HAP-1 (cell line): ENCODE measurements around the gene NHS.

Experiments used
- DNase-seq, 2 experiments: peaks; one replicate each; pipeline ENCODE4 v3.0.0-alpha.2; 2016 to 2020; ENCODE audit warnings: low spot score in 2 of 2
- H3K27me3 ChIP-seq: fragments of 250-450 bp; sonication (Bioruptor Pico); 2 replicates; pipeline ENCODE4 v1.5.1; 2020; ENCODE audit warnings: low read depth, mild to moderate bottlenecking, moderate library complexity
- H3K36me3 ChIP-seq: fragments of 250-450 bp; sonication (Bioruptor Pico); replicated peaks from 2 replicates; pipeline ENCODE4 v1.5.1; 2020; ENCODE audit warnings: mild to moderate bottlenecking
- H3K4me1 ChIP-seq: fragments of 250-450 bp; sonication (Bioruptor Pico); 2 replicates; pipeline ENCODE4 v1.5.1; 2020; ENCODE audit warnings: mild to moderate bottlenecking
- H3K4me3 ChIP-seq: fragments of 250-450 bp; sonication (Bioruptor Pico); 2 replicates; pipeline ENCODE4 v1.5.1; 2020; ENCODE audit warnings: mild to moderate bottlenecking, moderate library complexity
- H3K9me3 ChIP-seq: fragments of 250-450 bp; sonication (Bioruptor Pico); 2 replicates; pipeline ENCODE4 v1.5.1; 2020; ENCODE audit warnings: mild to moderate bottlenecking, moderate library complexity
- in situ Hi-C: fragments of 300-500 bp; cut with MboI; formaldehyde crosslinking; loops from 3 replicates; pipeline ENCODE4 v1.14.3; 2020; ENCODE audit warnings: low sequenced_read_pairs, inconsistent platforms, mixed read lengths

Gene NHS

DNA sequence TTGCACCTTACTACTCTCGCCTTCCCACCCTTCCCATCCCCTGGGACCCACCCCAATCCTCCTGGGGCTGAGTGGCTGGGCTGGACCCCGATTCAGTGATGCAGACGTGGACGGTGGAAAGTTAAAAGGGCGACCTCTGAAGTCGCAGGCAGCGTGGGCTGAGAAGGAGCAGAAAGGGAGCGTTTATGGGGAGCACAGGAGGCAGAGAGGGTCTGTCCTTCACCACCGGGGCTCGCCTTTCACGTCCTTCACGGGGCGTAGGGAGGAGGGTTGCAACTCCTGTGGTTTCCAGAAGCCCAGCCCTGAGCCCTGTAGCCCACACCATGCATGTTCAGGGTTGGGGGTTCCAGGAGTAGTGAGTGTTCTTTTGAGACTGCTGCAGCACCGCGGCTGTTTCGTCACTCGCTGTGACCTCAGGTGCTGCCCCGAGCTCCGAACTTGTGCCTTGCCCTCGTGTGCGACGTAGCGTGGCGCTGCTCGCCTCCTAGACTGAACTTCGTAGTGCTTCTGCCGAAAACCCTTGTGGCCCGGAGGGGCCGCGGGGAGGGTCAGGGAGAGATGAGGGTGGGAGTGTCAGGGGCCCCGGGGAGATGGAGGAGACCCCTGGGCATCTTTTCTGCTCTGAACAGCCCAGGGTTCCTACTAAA is 1.6 kb downstream of the NHS start:
- DNase-seq: no peak
- Histone ChIP-seq H3K9me3 (no peaks in the 10 kb centered on the region), H3K27me3 (peaks cover 64% of the 10 kb centered on the region), H3K4me3 (peak overlapping the region; percentile 29), H3K4me1 (no peaks in the 10 kb centered on the region; the same call in 1 of the 2 replicates), H3K36me3 (no peaks in the 10 kb centered on the region)
- in situ Hi-C loops: loop anchor here (5.0 kb wide), 1 partner anchor 146 kb away; no protein-coding TSS in a partner anchor

- Histone ChIP-seq H3K4me1 (no peaks in the 10 kb centered on the region; the same call in 1 of the 2 replicates), H3K36me3 (no peaks in the 10 kb centered on the region), H3K4me3 (no peak overlapping the region; the same call in 1 of the 2 replicates), H3K9me3 (no peaks in the 10 kb centered on the region), H3K27me3 (peaks cover 64% of the 10 kb centered on the region)
- in situ Hi-C loops: loop anchor here (5.0 kb wide), 1 partner anchor 145 kb away; no protein-coding TSS in a partner anchor
- DNase-seq: peak in 1 of 2 experiments; percentile 21
Observed at GRCh38 chrX:17377091-17377717, 2.2 kb downstream of the NHS start.

DNA sequence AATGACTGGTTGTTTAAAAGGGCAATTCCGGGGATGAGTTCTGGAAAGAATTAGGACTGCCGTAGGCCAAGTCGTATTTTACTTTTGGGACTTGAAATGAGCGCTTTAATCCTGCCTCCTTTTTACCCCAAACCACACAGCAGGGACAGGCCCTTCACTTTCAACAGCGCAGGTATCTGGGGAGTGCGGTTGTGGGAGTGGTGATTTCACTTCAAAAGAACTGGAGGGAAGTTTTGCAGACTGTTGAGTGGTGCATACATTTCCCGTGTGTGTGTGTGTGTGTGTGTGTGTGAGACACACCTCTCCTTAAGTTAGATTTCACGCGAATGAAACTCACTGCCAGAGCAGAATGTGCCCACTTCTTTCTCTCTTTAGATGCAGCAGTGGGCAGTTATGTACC is 2.8 kb downstream of the NHS start:
- H3K9me3 ChIP-seq: no peaks in the 10 kb centered on the region
- no peak overlapping the region for H3K4me3 ChIP-seq
- DNase-seq: no peak
- peaks cover 58% of the 10 kb centered on the region for H3K27me3 ChIP-seq
- no peaks in the 10 kb centered on the region; the same call in 1 of the 2 replicates for H3K4me1 ChIP-seq
- H3K36me3 ChIP-seq: no peaks in the 10 kb centered on the region
- in situ Hi-C loops: loop anchor here (5.0 kb wide), 1 partner anchor 145 kb away; no protein-coding TSS in a partner anchor

DNA sequence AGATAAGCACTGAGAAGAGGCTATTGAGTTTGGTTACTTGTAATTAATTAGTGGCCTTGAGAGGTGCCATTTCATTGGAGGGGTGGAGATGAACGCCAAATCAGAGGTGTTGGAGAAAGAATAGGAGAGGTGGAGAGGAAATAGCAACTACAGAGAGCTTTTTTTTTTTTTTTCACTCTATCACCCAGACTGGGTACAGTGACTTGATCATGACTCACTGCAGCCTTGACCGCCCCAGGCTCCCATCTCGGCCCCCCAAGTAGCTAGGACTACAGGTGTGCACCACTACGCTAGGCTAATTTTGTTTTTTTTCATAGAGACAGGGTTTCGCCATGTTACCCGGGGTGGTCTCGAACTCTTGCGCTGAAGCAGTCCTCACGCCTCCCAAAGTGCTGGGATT is 5.2 kb downstream of the NHS start:
- in situ Hi-C loops: no loop called here
- no peaks in the 10 kb centered on the region; the same call in 1 of the 2 replicates for H3K4me1 ChIP-seq
- no peaks in the 10 kb centered on the region for H3K36me3 ChIP-seq
- DNase-seq: no peak
- H3K9me3 ChIP-seq: no peaks in the 10 kb centered on the region
- H3K4me3 ChIP-seq: no peak overlapping the region
- H3K27me3 ChIP-seq: peaks cover 41% of the 10 kb centered on the region

DNA sequence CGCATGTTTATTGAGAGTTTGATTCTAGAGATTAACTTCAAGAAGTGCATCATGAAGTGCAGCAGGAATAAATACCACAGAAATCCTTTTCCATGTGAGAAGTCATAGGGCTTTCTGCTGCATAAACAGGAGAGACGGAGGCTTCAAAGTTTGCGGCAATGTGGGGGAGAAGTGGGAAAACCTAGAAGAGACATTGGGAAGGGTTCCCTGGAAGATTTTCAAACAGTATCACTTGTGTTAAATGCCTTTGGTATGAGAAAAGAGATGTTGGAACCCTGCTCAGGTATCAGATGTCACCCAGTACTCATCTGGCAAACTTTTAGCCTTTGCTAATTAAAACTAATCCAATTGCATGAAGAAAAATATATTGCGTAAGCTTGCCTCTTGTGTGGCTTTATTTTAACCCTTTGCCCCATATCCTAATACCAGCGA is 15.4 kb downstream of the NHS start:
- no peak overlapping the region for H3K4me3 ChIP-seq
- in situ Hi-C loops: no loop called here
- no peaks in the 10 kb centered on the region for H3K4me1 ChIP-seq
- H3K36me3 ChIP-seq: no peaks in the 10 kb centered on the region
- no peak for DNase-seq
- H3K27me3 ChIP-seq: no peaks in the 10 kb centered on the region
- no peaks in the 10 kb centered on the region for H3K9me3 ChIP-seq

- Histone ChIP-seq H3K9me3 (no peaks in the 10 kb centered on the region), H3K4me1 (no peaks in the 10 kb centered on the region), H3K4me3 (no peak overlapping the region), H3K36me3 (no peaks in the 10 kb centered on the region), H3K27me3 (0 out of 2 replicates have a peak, but pooled peaks cover 2% of the 10 kb centered on the region)
- in situ Hi-C loops: no loop called here
- DNase-seq: no peak
Observed at GRCh38 chrX:17395154-17395553, 20.2 kb downstream of the NHS start.

DNA sequence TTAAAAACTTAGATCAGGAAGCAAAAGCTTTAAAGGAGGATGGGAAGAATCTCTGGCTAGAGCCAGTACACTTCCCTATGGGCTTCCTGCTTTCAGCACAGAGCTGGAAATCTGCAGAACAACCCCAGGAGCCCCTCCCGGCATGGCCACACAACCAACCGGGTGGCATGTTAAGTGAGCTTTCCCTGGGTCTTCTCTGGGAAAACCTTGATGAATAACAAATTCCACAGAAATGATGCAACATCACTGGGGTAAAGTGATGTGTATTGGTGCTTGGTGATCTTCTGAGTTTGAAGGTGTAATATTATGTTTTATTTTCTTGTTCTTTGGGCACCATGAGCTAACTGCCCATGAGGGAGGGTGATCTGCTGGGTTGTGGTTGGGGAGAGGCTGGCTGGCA is 22.1 kb downstream of the NHS start:
- no peak overlapping the region for H3K4me3 ChIP-seq
- no peaks in the 10 kb centered on the region for H3K36me3 ChIP-seq
- no peaks in the 10 kb centered on the region for H3K9me3 ChIP-seq
- H3K27me3 ChIP-seq: 0 out of 2 replicates have a peak, but pooled peaks cover 2% of the 10 kb centered on the region
- no peak for DNase-seq
- no peaks in the 10 kb centered on the region for H3K4me1 ChIP-seq
- in situ Hi-C loops: no loop called here

- no peaks in the 10 kb centered on the region for H3K36me3 ChIP-seq
- no peaks in the 10 kb centered on the region for H3K4me1 ChIP-seq
- H3K27me3 ChIP-seq: 0 out of 2 replicates have a peak, but pooled peaks cover 3% of the 10 kb centered on the region
- no peak for DNase-seq
- in situ Hi-C loops: no loop called here
- H3K9me3 ChIP-seq: no peaks in the 10 kb centered on the region
- H3K4me3 ChIP-seq: no peak overlapping the region
Observed at GRCh38 chrX:17403189-17403691, 28.2 kb downstream of the NHS start.

DNA sequence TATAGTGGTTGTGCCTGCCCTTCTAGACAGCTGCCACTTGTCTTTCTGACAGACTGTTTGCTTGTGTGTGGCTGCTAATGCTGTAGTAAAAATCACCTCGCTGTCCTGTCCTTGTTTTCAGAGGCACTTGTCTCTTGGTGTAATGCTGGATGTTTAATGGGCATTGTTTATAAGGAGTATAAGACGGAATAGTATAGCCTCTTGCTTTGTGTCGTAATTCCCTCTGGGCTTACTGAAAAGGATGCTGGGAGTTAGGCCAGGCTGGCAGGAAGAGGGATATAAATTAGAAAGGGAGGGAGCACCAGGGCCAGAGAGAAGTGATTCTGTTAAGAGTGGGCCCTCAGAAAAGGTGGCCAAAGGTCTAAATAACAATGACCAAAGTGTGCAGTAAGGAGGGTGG is 29.0 kb downstream of the NHS start:
- no peak overlapping the region for H3K4me3 ChIP-seq
- DNase-seq: no peak
- in situ Hi-C loops: no loop called here

DNA sequence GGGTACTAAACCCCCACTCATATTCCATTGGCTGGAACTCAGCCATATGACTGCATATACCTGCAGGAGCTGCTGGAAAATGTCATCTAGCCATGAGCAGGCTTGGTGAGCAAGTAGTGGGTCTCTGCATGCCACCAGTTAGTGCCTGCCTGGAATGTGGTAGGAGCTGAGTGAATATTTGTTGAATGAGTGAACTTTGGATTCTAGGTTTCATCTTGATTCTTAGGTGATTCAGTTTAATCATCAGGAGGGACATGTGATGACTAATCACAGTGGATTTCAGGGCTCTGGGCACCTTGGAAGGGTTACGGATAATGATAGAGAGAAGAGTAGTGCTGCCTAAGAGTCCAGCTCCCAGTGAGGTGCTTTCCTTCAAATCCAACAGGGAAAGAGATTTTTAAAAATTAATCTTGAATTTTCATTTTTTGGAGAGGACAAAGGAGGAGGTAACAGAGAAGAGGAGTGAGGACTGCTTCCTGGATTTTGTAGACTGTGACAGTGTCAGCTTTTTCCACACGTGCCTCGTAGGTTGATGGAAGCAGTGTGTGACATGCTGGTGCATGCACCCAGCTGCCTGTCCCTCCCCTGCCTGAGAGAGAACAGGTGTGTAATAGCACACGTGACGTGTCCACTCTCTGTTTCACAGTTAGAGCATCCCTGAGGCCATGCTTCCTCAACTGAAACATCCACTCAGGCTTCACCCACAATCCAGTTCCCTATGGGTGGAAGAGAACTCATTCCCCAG is 30.4 kb downstream of the NHS start:
- H3K36me3 ChIP-seq: no peaks in the 10 kb centered on the region
- in situ Hi-C loops: no loop called here
- H3K27me3 ChIP-seq: peaks cover 6% of the 10 kb centered on the region; the same call in 1 of the 2 replicates
- H3K9me3 ChIP-seq: no peaks in the 10 kb centered on the region
- H3K4me1 ChIP-seq: no peaks in the 10 kb centered on the region
- H3K4me3 ChIP-seq: no peak overlapping the region
- DNase-seq: no peak

More for the DNA sequence above, 29.0 kb downstream of the NHS start:
- Histone ChIP-seq H3K4me1 (no peaks in the 10 kb centered on the region), H3K36me3 (no peaks in the 10 kb centered on the region), H3K9me3 (no peaks in the 10 kb centered on the region), H3K27me3 (peaks cover 4% of the 10 kb centered on the region; the same call in 1 of the 2 replicates)

- in situ Hi-C loops: no loop called here
- Histone ChIP-seq H3K27me3 (peaks cover 6% of the 10 kb centered on the region; the same call in 1 of the 2 replicates), H3K9me3 (no peaks in the 10 kb centered on the region), H3K4me1 (no peaks in the 10 kb centered on the region), H3K36me3 (no peaks in the 10 kb centered on the region), H3K4me3 (no peak overlapping the region)
- DNase-seq: no peak
Observed at GRCh38 chrX:17409566-17410290, 34.7 kb downstream of the NHS start.

GRCh38 chrX:17410651-17411050 is 35.7 kb downstream of the NHS start:
- no peak overlapping the region for H3K4me3 ChIP-seq
- no peaks in the 10 kb centered on the region for H3K36me3 ChIP-seq
- H3K4me1 ChIP-seq: no peaks in the 10 kb centered on the region

DNA sequence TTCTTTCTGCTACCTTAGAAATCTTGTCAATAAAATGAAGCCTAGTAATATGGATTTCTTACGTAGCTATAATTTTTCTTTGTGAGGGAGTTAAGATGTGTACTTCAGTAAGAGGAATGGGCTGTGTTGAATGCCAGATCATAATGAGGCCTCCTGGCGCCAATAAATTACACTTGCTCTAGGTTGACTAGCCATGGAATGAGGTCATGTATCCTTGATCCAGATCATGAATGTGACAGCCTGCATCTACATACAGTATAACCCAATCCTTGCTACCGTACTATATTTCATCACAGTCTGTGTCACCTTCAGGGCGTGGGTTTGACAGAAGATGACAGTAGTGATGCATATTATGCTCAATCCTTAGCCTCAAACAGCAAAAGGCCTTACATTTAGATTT is 36.2 kb downstream of the NHS start:
- DNase-seq: no peak
- no peaks in the 10 kb centered on the region for H3K9me3 ChIP-seq
- peaks cover 7% of the 10 kb centered on the region for H3K27me3 ChIP-seq
- H3K36me3 ChIP-seq: no peaks in the 10 kb centered on the region
- no peak overlapping the region for H3K4me3 ChIP-seq
- H3K4me1 ChIP-seq: no peaks in the 10 kb centered on the region
- in situ Hi-C loops: no loop called here

More at GRCh38 chrX:17410651-17411050, 35.7 kb downstream of the NHS start:
- Histone ChIP-seq H3K27me3 (peaks cover 7% of the 10 kb centered on the region), H3K9me3 (no peaks in the 10 kb centered on the region)
- DNase-seq: no peak
- in situ Hi-C loops: no loop called here
